ENCODE data around the gene MCOLN1. TPM values are rescaled to one million over a fixed set of nuclear protein-coding genes. Genes with fewer than 3 reads are reported as not detected.

The MCOLN1 gene
- total RNA-seq, 1 experiment from 2014 or later: 15.7 TPM

DNA sequence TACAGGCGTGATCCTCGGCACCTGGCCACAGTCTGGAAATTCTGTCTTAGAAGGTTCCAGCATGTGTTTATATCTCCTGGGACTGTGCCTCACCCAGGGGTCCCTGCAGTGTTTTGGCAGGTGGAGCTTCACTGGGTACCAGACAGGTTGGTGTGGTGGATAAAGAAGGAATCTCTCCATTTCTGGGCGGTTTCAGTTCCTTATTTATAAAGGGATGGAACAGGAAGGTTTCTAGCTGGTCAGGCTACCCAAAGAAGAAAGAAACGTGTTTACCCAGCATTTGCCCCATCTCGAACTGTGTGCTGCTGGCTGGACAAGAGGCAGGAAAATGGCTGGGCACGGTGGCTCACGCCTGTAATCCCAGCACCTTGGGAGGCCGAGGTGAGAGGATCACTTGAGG, 22.9 kb downstream of the MCOLN1 start:
- Histone ChIP-seq H2BK12ac (ENCODE audit: insufficient read length, low read depth, low read length) (no peak overlapping the region), H3K9me3 (ENCODE audit: control insufficient read depth, low read depth, low read length) (no peaks in the 10 kb centered on the region), H3K9ac (ENCODE audit: extremely low read depth, insufficient read length, low read length) (no peak overlapping the region), H3K23ac (ENCODE audit: insufficient read length, low read depth, low read length) (no peak overlapping the region), H2AK5ac (ENCODE audit: insufficient read length, low read length) (no peak overlapping the region), H3K14ac (ENCODE audit: insufficient read depth, low read length) (no peak overlapping the region), H3K23me2 (ENCODE audit: insufficient read length, low read depth, low read length, poor library complexity, severe bottlenecking) (no peaks in the 10 kb centered on the region), H3K56ac (ENCODE audit: insufficient read length, low read depth, low read length) (no peak overlapping the region), H2AFZ (ENCODE audit: low read length) (no peak overlapping the region), H4K5ac (ENCODE audit: insufficient read length, low read depth, low read length) (no peak overlapping the region), H2BK15ac (ENCODE audit: low read depth, low read length) (no peak overlapping the region), H4K8ac (replicated peaks; ENCODE audit: insufficient read length, low read depth, low read length) (no peak overlapping the region), H3K27ac (ENCODE audit: insufficient read length, low read depth, low read length) (no peak overlapping the region), H3K18ac (ENCODE audit: insufficient read length, low read depth, low read length) (no peak overlapping the region), H3K4me2 (ENCODE audit: insufficient read depth, insufficient read length, low read length) (no peak overlapping the region), H3K79me1 (ENCODE audit: insufficient read depth, low read depth, low read length, poor library complexity, severe bottlenecking) (no peaks in the 10 kb centered on the region), H3K27me3 (ENCODE audit: insufficient read depth, low read length) (no peaks in the 10 kb centered on the region), H3K4ac (ENCODE audit: low read depth, low read length) (no peak overlapping the region), H2BK20ac (ENCODE audit: low read depth, low read length, poor library complexity, severe bottlenecking) (no peak overlapping the region), H3K4me1 (ENCODE audit: insufficient read depth, low read length) (no peaks in the 10 kb centered on the region), H4K91ac (ENCODE audit: insufficient read length, low read depth, low read length) (no peak overlapping the region), H3K79me2 (ENCODE audit: insufficient read depth, low read length) (no peaks in the 10 kb centered on the region), H3T11ph (ENCODE audit: low read length) (no peak overlapping the region), H2BK120ac (ENCODE audit: low read depth, low read length, poor library complexity, severe bottlenecking) (no peak overlapping the region), H4K20me1 (ENCODE audit: control insufficient read depth, insufficient read depth, insufficient read length) (peaks cover 2% of the 10 kb centered on the region), H2BK5ac (ENCODE audit: insufficient read length, low read length) (no peak overlapping the region)
- no CpG with 5 or more reads among the region's 8 CpGs for WGBS (ENCODE audit: extremely low coverage, insufficient read length, low lambda C conversion rate)
- Mint-ChIP-seq H3K27me3 (ENCODE audit: low read depth) (no peaks in the 10 kb centered on the region), H3K27ac (no peak overlapping the region), H3K4me1 (no peaks in the 10 kb centered on the region), H3K36me3 (ENCODE audit: insufficient read depth in 1 of 3, low read depth in 3 of 3) (peaks cover 8 to 35% (median 27%) of the 10 kb centered on the region in 3 experiments; a peak in 6 of 7 replicates), H3K9me3 (no peaks in the 10 kb centered on the region), H3K4me3 (no peak overlapping the region)
- no peak for DNase-seq
- TF ChIP-seq, protein P1, sequence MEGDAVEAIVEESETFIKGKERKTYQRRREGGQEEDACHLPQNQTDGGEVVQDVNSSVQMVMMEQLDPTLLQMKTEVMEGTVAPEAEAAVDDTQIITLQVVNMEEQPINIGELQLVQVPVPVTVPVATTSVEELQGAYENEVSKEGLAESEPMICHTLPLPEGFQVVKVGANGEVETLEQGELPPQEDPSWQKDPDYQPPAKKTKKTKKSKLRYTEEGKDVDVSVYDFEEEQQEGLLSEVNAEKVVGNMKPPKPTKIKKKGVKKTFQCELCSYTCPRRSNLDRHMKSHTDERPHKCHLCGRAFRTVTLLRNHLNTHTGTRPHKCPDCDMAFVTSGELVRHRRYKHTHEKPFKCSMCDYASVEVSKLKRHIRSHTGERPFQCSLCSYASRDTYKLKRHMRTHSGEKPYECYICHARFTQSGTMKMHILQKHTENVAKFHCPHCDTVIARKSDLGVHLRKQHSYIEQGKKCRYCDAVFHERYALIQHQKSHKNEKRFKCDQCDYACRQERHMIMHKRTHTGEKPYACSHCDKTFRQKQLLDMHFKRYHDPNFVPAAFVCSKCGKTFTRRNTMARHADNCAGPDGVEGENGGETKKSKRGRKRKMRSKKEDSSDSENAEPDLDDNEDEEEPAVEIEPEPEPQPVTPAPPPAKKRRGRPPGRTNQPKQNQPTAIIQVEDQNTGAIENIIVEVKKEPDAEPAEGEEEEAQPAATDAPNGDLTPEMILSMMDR (conservative IDR thresholded peaks at IDR 0.05): no peak

Data from H9 (cell line).